Upper lobe of right lung (tissue), 1 donor: ENCODE data around the gene LRRN2. TPM values are rescaled to one million over a fixed set of nuclear protein-coding genes. Genes with fewer than 3 reads are reported as not detected.

ENCODE experiments used
- ATAC-seq: fragments of 200-7000 bp; cut with Tn5 transposase; one replicate; pipeline ENCODE4 v1.9.1; 2020; ENCODE audit warnings: mild to moderate bottlenecking, moderate library complexity
- DNase-seq: peaks from one replicate; pipeline ENCODE4 v3.0.0-alpha.2; 2020
- H3K27ac ChIP-seq: fragments of 200-600 bp; one replicate; pipeline ENCODE4 v1.8.0; 2022
- H3K27me3 ChIP-seq: fragments of 200-600 bp; one replicate; pipeline ENCODE4 v1.8.0; 2022; ENCODE audit warnings: mild to moderate bottlenecking
- H3K36me3 ChIP-seq: fragments of 200-600 bp; one replicate; pipeline ENCODE4 v1.8.0; 2022
- H3K4me1 ChIP-seq: fragments of 200-600 bp; one replicate; pipeline ENCODE4 v1.8.0; 2022
- H3K4me3 ChIP-seq: fragments of 200-600 bp; one replicate; pipeline ENCODE4 v1.8.0; 2022; ENCODE audit warnings: mild to moderate bottlenecking
- H3K9me3 ChIP-seq: fragments of 200-600 bp; one replicate; pipeline ENCODE4 v1.8.0; 2022
- intact Hi-C: fragments of 100-400 bp; cut with DNase I; formaldehyde crosslinking; loops from one replicate; pipeline ENCODE4 v1.11.0; 2022
- total RNA-seq: library from RNA; stranded (reverse); fragmentation: NEBNext Ultra II Directional; extraction: Animal tissue kit (Norgen Biotek cat#: 25700); gene quantifications from one replicate; pipeline ENCODE4 v1.2.1, GENCODE V29; 2021
- TF ChIP-seq, protein P1 (sequence below): fragments of 200-600 bp; IDR thresholded peaks from one replicate; pipeline ENCODE4 v1.8.0; 2022; ENCODE audit warnings: antibody characterized with exemption
- donor health status: DM: no; HTN: yes; CAD: no; lungs with severe emphysema.

LRRN2 gene
- total RNA-seq, 1 donor from 2014 or later = 3.2 TPM

DNA sequence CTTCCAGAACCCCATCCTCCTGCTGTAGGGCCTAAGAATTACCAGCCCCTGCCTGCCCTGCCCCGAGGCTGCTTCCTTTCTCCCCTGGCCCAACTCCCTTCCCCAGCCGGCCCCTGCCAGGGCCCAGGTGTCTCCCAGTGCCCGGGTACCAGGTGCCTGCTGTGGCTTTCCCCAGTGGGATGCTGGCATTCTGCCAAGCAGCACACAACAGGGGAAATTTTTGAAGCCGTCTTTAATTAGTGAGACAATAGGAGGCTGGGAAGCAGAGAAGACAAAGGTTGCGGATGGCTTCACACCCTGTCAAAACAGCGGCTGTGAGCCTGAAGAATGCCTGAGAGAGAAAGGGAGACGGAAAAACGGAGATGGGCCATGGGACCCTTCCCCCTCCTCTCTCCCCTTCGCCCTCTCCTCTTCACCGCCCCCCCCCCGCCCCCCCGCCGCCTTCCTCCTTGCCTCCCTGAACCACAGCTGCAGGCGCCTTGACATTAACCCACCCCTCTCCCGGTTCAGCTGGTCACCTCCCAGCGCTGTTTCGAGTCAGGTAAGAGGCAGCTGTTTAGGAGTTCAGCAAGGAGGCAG, 33.6 kb downstream of the LRRN2 start:
- Histone ChIP-seq H3K9me3 (no peaks in the 10 kb centered on the region), H3K36me3 (no peaks in the 10 kb centered on the region), H3K27me3 (no peaks in the 10 kb centered on the region), H3K4me3 (no peak overlapping the region), H3K27ac (no peak overlapping the region), H3K4me1 (no peaks in the 10 kb centered on the region)
- DNase-seq (no peak), ATAC-seq (no peak)
- TF ChIP-seq, protein P1, sequence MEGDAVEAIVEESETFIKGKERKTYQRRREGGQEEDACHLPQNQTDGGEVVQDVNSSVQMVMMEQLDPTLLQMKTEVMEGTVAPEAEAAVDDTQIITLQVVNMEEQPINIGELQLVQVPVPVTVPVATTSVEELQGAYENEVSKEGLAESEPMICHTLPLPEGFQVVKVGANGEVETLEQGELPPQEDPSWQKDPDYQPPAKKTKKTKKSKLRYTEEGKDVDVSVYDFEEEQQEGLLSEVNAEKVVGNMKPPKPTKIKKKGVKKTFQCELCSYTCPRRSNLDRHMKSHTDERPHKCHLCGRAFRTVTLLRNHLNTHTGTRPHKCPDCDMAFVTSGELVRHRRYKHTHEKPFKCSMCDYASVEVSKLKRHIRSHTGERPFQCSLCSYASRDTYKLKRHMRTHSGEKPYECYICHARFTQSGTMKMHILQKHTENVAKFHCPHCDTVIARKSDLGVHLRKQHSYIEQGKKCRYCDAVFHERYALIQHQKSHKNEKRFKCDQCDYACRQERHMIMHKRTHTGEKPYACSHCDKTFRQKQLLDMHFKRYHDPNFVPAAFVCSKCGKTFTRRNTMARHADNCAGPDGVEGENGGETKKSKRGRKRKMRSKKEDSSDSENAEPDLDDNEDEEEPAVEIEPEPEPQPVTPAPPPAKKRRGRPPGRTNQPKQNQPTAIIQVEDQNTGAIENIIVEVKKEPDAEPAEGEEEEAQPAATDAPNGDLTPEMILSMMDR = no peak
- intact Hi-C loops = no loop called here

DNA sequence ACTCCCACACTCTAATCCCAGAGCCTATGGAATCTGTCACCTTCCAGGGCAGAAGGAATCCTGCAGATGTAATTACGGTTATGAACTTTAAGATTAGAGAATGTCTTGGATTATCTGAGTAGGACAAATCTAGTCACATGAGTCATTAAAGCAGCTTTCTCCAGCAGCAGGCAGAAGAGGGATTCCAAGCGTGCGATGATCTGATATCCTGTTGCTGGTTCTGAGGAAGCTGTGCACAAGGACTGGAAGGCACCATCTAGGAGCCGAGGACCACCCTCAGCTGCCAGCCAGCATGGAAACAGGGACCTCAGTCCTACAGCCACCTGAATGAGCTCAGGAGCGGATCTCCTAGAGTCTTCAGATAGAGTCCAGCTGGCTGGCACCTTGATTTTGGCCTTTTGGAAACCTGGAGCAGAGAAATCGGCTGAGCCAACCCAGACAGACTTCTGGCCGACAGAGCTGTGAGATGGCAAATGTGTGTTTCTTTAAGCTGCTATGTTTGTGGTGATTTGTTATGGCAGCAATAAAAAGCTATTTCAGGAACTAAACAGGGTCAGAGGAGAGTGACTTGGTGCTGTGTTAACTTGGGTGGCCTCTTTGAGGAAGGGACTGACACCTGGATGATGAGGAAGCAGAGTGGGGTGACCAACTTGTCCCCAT, 34.5 kb downstream of the LRRN2 start:
- no peak for ATAC-seq
- Histone ChIP-seq H3K27me3 (no peaks in the 10 kb centered on the region), H3K27ac (no peak overlapping the region), H3K9me3 (no peaks in the 10 kb centered on the region), H3K36me3 (no peaks in the 10 kb centered on the region), H3K4me1 (no peaks in the 10 kb centered on the region), H3K4me3 (no peak overlapping the region)
- intact Hi-C loops = no loop called here
- TF ChIP-seq, protein P1 = no peak
- DNase-seq = no peak

- no peak overlapping the region for H3K27ac ChIP-seq
- H3K27me3 ChIP-seq = no peaks in the 10 kb centered on the region
- intact Hi-C loops = no loop called here
- no peak for DNase-seq
- H3K4me3 ChIP-seq = no peak overlapping the region
- no peaks in the 10 kb centered on the region for H3K9me3 ChIP-seq
- TF ChIP-seq, protein P1 = no peak
- H3K4me1 ChIP-seq = no peaks in the 10 kb centered on the region
- ATAC-seq = no peak
- no peaks in the 10 kb centered on the region for H3K36me3 ChIP-seq
Observed at GRCh38 chr1:204649721-204650521, 35.6 kb downstream of the LRRN2 start.

- TF ChIP-seq, protein P1 = no peak
- ATAC-seq (no peak), DNase-seq (no peak)
- H3K27me3 ChIP-seq = no peaks in the 10 kb centered on the region
- no peaks in the 10 kb centered on the region for H3K4me1 ChIP-seq
- no peaks in the 10 kb centered on the region for H3K36me3 ChIP-seq
- H3K27ac ChIP-seq = no peak overlapping the region
- H3K4me3 ChIP-seq = no peak overlapping the region
- H3K9me3 ChIP-seq = no peaks in the 10 kb centered on the region
- intact Hi-C loops = no loop called here
Observed at GRCh38 chr1:204648576-204648975, 37.0 kb downstream of the LRRN2 start.

DNA sequence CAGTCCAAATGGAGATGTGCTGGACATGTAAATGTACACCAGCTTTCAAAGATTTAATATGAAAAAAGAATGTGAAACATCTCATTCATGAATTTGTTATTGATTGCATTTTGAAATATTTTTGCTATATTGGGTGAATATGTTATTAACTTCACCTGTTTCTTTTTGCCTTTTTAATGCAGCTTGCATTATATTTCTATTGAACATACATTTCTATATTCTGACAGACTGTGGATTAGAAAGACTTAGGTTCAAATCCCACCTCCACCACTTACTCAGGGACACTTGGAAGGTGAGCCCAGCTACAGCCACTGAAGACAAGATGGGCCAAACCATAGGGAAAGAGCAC, 37.8 kb downstream of the LRRN2 start:
- Histone ChIP-seq H3K27ac (no peak overlapping the region), H3K27me3 (no peaks in the 10 kb centered on the region), H3K9me3 (no peaks in the 10 kb centered on the region), H3K36me3 (no peaks in the 10 kb centered on the region), H3K4me3 (no peak overlapping the region), H3K4me1 (no peaks in the 10 kb centered on the region)
- ATAC-seq (no peak), DNase-seq (no peak)
- TF ChIP-seq, protein P1 = no peak
- intact Hi-C loops = no loop called here
